Hematopoietic multipotent progenitor cell treated with erythropoietin and hydrocortisone succinate and interleukin-3 and kit ligand, for 8 days (in vitro differentiated cells): ENCODE results near the gene LRRC8E.

Experiments used
- DNase-seq: peaks from one replicate; pipeline ENCODE4 v3.0.0-alpha.2; 2015

Gene LRRC8E

DNA sequence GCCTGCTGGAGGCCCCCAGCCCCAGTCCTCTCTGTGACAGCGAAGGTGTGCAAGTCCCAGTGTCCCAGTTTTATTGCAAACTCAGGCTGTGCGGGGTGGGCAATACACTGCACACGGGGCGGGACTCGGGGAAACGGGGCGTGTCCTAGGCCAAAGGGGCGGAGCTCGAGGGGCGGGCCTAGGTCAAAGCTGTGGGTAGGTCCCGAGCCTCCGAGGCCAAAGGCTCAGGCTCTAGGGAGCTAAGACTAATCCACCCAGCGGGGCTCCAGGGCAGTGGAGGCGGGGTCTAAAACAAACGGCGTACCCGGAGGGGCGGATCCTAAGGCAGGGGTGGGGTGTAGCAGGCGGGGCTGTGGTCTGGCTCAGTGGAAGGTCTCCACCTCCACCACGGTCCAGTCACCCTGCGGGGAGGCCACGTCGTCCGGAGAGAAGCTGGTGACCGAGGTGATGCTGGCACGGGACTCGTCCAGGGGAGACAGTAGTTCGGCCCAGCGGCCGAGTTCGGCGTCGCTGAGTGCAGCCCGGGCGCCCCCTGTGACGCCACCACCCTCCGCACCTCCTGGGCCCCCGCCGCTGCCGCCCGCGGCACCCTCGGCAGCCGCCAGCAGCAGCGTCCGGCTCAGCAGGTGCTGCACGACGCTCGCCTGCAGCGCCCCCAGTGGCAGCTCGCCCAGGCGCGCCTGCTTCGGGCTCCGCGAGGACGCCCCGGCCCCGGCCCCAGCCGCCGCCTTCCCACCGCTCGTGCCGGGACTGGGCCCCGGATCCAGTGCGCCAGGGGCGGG lies 19.4 kb upstream of the LRRC8E start:
- peak; percentile 89 for DNase-seq

GRCh38 chr19:7869453-7869909 lies 18.8 kb upstream of the LRRC8E start:
- peak; percentile 47 for DNase-seq

DNA sequence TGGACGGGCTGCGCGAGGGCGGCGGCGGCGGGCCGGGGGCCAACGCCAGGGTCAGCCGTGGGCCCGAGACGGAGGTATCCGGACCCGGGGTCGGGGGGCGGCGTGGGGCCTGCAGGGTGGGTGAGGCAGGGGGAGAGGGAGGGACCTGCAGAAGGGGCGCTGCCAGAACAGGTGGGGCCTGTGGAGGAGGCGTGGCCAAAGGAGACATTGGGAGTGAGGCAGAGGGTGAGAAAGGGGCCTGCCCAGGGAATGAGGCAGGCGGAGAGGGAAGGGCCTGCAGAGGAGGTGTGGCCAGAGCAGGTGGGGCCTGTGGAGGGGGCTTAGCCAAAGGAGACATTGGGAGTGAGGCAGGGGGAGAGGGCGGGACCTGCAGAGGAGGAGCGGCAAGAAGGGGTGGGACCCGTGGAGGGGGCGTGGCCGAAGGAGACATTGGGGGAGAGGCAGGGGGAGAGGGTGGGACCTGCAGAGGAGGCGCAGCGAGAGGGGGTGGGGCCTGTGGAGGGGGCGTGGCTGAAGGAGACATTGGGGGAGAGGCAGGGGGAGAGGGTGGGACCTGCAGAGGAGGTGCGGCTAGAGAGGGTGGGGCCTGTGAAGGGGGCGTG lies 18.3 kb upstream of the LRRC8E start:
- peak; percentile 77 for DNase-seq

DNA sequence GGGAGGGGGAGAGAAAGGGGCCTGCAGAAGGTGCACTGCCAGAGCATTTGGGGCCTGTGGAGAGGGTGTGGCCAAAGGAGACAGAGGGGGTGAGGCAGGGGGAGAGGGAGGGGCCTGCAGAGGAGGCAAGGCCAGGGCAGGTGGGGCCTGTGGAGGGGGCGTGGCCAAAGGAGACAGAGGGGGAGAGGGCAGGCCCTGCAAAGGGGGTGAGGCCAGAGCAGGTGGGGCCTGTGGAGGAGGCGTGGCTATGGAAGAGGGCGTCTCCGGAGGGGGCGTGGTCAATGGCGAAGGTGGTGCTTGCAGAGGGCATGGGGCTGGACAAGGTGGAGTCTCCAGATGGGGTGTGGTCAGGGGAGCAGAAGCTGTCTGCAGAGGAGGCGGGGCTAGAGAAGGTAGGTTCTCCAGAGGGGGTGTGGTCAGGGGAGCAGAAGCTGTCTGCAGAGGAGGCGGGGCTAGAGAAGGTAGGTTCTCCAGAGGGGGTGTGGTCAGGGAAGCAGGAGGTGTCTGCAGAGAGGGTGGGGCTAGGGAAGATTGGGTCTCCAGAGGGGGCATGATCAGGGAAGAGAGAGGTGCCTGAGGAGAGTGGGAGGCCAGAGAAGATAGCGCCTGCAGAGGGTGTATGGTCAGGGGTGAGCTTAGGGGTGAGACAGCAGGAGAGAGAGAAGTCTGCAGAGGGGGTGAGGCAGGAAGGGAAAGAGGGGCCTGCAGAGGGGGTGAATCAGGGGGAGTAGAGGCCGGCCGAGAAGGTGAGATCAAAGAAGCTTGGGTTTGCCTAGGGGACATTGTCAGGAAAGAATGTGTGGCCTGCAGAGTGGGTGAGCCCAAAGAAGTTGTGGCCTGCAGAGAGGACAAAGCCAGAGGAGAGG lies 17.5 kb upstream of the LRRC8E start:
- peak; percentile 88 for DNase-seq

DNA sequence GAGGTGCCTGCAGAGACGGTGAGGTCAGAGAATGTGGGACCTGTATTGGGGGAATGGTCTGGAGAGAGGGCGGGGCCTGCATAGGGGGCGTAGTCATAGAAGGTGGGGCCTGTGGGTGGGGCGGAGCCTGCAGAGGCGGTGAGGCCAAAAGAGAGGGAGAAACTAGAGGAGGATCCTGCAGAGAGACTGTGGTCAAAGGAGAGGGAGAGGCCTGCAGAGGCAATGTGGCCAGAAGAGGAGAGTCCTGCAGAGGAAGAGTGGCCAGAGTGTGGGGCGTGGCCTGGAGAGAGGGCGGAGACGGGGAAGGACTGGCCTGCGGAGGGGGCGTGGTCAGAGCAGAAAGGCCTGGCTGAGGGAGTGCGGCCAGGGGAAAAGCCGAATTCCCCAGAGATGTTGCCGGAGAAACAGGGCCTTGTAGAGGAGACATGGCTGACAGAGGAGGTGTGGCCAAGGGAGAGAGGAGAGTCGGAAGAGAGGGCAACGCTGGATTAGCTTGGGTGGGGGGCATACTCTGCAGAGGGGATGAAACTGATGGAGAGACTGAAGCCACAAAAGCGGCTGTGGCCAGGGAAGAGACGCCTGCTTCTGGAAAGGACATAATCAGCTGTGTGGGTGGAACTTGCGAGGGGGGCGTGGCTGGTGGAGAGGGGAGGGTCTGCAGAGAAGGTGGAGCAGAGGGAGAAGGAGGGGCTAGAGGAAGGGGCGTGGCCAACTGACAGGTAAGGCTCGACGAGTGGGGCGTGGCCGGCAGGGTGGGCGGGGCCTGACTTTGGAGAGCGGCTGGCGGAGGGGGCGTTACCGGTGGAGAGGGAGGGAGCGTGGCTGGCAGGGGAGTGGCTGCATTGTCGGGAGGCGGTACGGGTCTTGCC lies 16.6 kb upstream of the LRRC8E start:
- peak; percentile 90 for DNase-seq

GRCh38 chr19:7872306-7873204 lies 15.8 kb upstream of the LRRC8E start:
- DNase-seq, result no peak

DNA sequence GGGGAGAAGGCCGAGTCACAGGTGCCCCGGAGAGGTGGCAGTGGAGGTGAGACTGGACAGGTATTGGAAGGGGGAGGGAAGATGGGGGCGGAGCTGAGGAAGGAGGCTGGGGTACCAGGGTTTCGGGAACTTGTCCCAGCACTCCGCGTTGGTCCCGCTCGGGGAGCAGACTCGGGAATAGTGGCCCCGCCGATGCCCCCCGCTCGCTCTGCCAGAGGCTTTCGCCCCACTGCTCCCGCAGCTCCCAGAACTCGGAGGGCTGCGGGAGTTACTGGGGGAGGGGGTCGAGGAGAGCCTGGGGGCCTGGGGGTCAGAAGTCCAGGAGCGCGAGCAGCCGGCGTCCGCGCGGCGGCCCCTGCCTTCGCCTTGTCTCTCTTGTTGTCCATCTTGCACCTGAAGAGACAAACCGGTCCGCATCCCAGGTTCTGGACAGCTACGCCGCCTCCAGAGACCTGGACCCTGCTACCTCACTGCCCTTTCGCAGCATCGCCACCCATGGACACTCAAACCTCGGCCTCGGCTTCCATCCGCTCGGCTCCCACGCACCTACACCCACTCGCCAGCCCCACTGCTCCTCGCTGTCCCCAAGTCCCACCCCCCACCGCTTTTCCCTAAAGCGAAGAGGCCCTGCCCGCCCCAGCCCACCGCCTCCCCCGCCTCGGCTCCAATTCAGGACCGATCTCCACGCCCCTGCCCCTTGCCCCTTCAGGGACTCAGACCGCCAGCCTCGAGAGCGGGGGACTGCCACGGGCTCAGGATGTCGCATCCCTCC lies 14.8 kb upstream of the LRRC8E start:
- DNase-seq, result no peak

GRCh38 chr19:7874076-7874896 lies 14.0 kb upstream of the LRRC8E start, which contains the start of gene PRR36:
Gene PRR36 (minus strand): TSS chr19:7874390. CDS start chr19:7873689, 701 bp downstream.
- no peak for DNase-seq

- DNase-seq, result no peak
These were observed 13.4 kb upstream of the LRRC8E start for GRCh38 chr19:7874897-7875273.

DNA sequence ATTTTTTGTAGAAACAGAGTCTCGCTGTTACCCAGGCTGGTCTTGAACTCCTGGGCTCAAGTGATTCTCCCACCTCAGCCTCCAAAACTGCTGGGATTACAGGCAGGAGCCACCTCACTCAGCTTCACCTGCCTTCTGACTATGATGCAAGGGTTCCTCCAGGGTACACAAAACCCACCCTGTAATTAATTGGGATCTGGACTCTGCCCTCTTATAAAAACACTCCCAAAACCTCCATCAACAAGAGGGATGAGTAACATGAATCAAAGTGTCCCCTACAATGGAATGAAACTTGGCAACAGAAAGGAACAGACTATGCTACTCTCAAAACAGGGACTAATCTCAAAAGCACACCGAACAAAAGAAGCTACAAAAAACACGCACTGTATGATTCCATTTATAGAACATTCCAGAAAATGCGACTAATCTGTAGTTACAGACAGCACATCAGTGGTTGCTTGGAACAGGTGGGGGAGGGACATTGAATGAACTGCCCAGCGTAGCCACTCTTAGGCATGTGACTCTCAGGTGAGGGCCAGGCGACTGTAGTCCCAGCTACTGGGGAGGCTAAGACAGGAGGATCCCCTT lies 11.0 kb upstream of the LRRC8E start:
- DNase-seq, result no peak

DNA sequence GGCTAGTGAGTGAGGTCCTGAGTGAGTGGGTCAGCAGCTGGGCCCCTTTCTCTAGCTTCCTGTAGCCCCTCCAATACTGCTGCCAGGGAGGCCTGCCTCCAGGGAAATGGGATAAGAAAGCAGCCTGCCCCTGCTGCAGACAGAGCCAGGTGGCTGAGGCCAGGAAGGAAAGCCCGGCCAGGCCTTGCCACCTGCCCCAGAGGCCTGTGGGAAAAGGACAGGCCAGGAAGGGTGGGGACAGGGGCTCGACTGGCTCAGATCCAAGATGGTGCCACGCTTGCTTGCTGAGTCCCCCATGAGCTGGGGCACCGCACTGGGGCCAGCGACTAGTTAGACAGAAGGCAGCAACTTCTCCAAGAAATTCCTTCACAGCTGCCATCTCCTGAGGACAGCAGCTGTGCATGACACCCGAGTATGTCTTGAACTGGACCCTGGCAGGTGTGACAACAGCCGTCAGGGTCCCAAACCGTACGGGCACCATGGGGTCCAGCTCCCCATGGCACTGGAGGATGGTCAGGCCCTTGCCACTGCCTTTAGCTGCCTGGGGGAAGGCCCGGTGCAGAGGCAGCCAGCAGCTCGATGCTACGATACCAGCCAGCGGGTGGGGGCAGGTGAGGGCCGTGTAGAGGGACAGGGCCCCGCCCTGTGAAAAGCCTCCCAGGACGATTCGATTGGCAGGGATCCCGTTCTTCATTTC lies 9.1 kb upstream of the LRRC8E start:
- DNase-seq, result no peak

- DNase-seq, result no peak
These were observed 8.5 kb upstream of the LRRC8E start for GRCh38 chr19:7879836-7880235.

GRCh38 chr19:7881910-7882309 lies 6.4 kb upstream of the LRRC8E start:
- DNase-seq, result no peak

DNA sequence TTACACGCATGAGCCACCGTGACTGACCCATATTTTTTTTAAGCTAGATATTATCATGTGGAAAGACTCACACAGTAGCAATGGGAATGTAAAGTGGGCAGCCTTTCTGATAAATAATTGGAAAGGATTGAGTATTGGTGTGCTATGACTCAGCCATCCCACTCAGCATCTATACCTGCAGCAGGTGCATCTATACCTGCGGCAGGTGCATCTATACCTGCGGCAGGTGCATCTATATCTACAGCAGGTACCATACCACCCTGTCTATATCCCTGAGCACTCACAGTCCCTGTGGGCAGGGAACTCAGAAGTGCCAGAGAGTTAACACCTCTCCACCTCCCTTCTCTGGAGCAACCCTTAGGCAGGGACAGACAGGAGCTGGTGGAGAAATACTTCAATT lies 5.2 kb upstream of the LRRC8E start:
- DNase-seq, result no peak

DNA sequence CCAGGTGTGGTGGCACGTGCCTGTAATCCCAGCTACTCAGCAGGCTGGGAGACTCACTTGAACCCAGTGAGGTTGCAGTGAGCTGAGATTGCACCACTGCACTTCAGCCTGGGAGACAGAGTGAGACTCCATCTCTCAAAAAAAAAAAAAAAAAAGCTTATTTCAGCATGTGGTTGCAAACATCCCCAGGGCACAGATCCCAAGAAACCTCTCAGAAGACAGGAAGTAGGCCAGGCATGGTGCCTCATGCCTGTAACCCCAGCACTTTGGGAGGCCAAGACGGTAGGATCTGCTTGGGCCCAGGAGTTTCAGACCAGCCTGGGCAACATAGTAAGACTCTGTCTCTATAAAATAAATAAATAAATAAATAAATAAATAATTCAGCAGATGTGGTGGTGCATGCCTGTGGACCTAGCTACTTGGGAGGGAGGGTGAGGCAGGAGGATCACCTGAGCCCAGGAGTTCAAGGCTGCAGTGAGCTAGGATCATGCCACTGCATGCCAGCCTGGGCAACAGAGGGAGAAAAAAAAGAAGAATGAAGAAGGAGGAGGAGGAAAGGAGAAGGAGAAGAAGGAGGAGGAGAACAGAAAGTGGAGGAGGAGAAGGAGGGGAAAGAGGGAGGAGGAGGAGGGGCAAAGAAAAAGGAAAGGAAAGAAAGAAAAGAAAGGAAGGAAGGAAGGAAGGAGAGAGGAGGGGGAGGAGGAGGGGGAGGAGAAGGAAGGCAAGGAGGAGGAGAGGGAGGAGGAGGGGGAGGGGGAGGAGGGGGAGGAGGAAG lies 4.3 kb upstream of the LRRC8E start:
- DNase-seq, result no peak

- no peak for DNase-seq
These were observed 2.5 kb upstream of the LRRC8E start for GRCh38 chr19:7885818-7886217.

GRCh38 chr19:7887408-7888144 lies 734 bp upstream of the LRRC8E start:
- no peak for DNase-seq
